Adrenal gland (tissue), 12 donors: ENCODE measurements around the gene CCDC136. TPM values are rescaled to one million over a fixed set of nuclear protein-coding genes. Genes with fewer than 3 reads are reported as not detected.

ENCODE experiments used
- DNase-seq, 7 donors: peaks; one replicate each; pipeline ENCODE4 v3.0.0-alpha.2; 2019 to 2020
- H3K27ac ChIP-seq, 5 donors: fragments of 200-600 bp; sonication (generic) in 4 of 5; 1 replicate in 3 of 5; 2 replicates in 2 of 5; pipeline versions ENCODE4 v1.5.1 to v1.8.0; 2016 to 2020; ENCODE audit warnings: mild to moderate bottlenecking in 1 of 5
- H3K27me3 ChIP-seq: fragments of 200-600 bp; 2 replicates; pipeline ENCODE4 v1.8.0; 2021
- H3K36me3 ChIP-seq, 2 donors: fragments of 200-600 bp; replicated peaks in 1 of 2; 1 replicate in 1 of 2; 2 replicates in 1 of 2; pipeline versions ENCODE4 v1.5.1 to v1.8.0; 2018 to 2022
- H3K4me1 ChIP-seq, 2 donors: fragments of 200-600 bp; replicated peaks in 1 of 2; 1 replicate in 1 of 2; 2 replicates in 1 of 2; pipeline versions ENCODE4 v1.5.1 to v1.8.0; 2018 to 2021
- H3K4me3 ChIP-seq, 4 donors: fragments of 200-600 bp; sonication (generic) in 3 of 4; one replicate each; pipeline ENCODE4 v1.5.1; 2016 to 2018
- H3K9me3 ChIP-seq, 3 donors: fragments of 200-600 bp; sonication (generic) in 1 of 3; replicated peaks in 1 of 3; 1 replicate in 2 of 3; 2 replicates in 1 of 3; pipeline versions ENCODE4 v1.5.1 to v1.8.0; 2016 to 2021
- CTCF ChIP-seq, 6 experiments: fragments of 450-650 bp in 4 of 6; fragments of 200-600 bp in 2 of 6; sonication (generic) in 1 of 6; IDR thresholded peaks; 1 replicate in 5 of 6; 2 replicates in 1 of 6; pipeline versions ENCODE4 v1.5.1 to v1.8.0; 2016 to 2021; ENCODE audit warnings: antibody characterized with exemption in 6 of 6, mild to moderate bottlenecking in 2 of 6, moderate library complexity in 1 of 6
- POLR2A ChIP-seq, 2 donors: fragments of 450-650 bp; IDR thresholded peaks; one replicate each; pipeline ENCODE4 v1.6.1; 2017; ENCODE audit warnings: antibody characterized with exemption in 2 of 2, mild to moderate bottlenecking in 2 of 2, moderate library complexity in 1 of 2
- WGBS, 4 donors: extraction: QIAGEN DNeasy Blood & Tissue Kit in 2 of 4; methylation state at CpG; one replicate each; pipeline versions ENCODE4 v1.1.5 to v1.1.7; 2013 to 2017; 5-methylcytosine and 5-hydroxymethylcytosine counted together
- intact Hi-C, 2 donors: fragments of 100-400 bp; cut with DNase I; formaldehyde crosslinking; loops; one replicate each; pipeline versions ENCODE4 v1.14.1 to v1.15.0; 2022 to 2023
- polyA plus RNA-seq, 3 donors: library from polyadenylated mRNA; stranded (reverse); fragments of 200-250 nt in 2 of 3; fragments of 350-450 nt in 1 of 3; fragmentation: Illumina TruSeq in 1 of 3; extraction: RNeasy Lipid Tissue Mini Kit (QIAGEN cat#74804) in 1 of 3; gene quantifications; one replicate each; pipeline ENCODE4 v1.2.3, GENCODE V29; 2013 to 2014
- total RNA-seq, 9 donors: library from RNA; depleted of rRNA in 4 of 9; stranded (reverse); fragments of >200 nt in 4 of 9; fragments of 120-200 nt in 1 of 9; fragmentation: NEBNext Ultra II Directional in 1 of 9; extraction: Animal tissue kit (Norgen Biotek cat#: 25700) in 1 of 9; gene quantifications; one replicate each; pipeline versions ENCODE4 v1.1.0 to v1.2.4, GENCODE V29; 2013 to 2023
- donor health status: healthy with polysubstance abuse.
- donor health status: Bipolar disorder and iron deficiency.
- donor health status: DM: yes; HTN: yes; CAD: no.
- donor health status: DM: no; HTN: no; CAD: no.
- donor health status: DM: no; HTN: no; CAD: no.
- donor health status: DM: yes; HTN: yes; CAD: no.

The CCDC136 gene
- total and polyA plus RNA-seq, 12 donors, result 0.35 to 10.9 (median 4.0) TPM

DNA sequence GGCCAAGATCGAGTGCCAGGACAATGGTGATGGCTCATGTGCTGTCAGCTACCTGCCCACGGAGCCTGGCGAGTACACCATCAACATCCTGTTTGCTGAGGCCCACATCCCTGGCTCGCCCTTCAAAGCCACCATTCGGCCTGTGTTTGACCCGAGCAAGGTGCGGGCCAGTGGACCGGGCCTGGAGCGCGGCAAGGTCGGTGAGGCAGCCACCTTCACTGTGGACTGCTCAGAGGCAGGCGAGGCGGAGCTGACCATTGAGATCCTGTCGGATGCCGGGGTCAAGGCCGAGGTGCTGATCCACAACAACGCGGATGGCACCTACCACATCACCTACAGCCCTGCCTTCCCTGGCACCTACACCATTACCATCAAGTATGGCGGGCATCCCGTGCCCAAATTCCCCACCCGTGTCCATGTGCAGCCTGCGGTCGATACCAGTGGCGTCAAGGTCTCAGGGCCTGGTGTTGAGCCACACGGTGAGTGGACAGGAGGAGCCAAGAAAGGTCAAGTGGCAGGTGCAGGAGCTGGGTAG, 53.1 kb downstream of the CCDC136 start:
- Histone ChIP-seq H3K27ac (no peak overlapping the region), H3K4me3 (no peak overlapping the region), H3K4me1 (no peaks in the 10 kb centered on the region), H3K9me3 (no peaks in the 10 kb centered on the region), H3K36me3 (no peaks in the 10 kb centered on the region), H3K27me3 (no peaks in the 10 kb centered on the region)
- intact Hi-C loops, result no loop called here
- DNase-seq, result no peak
- TF ChIP-seq POLR2A (IDR thresholded peaks at IDR 0.05) (no peak), CTCF (IDR thresholded peaks at IDR 0.05) (no peak)
- 89 to 95% (median 94%) methylated on average over 15 to 25 of the region's 25 CpGs for WGBS, 4 donors

DNA sequence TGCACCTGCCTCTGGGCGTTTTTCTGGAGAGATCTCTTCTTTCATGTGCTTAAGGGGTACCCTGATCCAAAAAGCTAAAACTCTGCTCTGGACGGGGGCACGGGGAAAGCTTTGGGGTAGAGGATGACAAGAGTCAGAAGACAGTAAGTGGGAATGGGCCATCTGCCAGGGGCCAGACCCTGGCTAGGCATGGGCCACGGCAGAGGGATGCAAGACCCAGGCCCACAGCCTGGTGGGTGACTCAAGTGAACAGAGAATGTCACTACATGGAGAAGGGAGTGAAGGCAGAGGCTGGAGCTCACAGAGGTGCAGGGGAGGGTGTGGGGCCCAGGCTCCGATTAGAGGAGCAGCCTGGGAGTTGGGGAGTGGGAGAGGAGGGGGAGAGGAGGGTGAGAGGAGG, 53.7 kb downstream of the CCDC136 start:
- DNase-seq, result no peak
- Histone ChIP-seq H3K4me1 (no peaks in the 10 kb centered on the region), H3K4me3 (no peak overlapping the region), H3K9me3 (no peaks in the 10 kb centered on the region), H3K27ac (no peak overlapping the region), H3K27me3 (no peaks in the 10 kb centered on the region), H3K36me3 (no peaks in the 10 kb centered on the region)
- TF ChIP-seq CTCF (IDR thresholded peaks at IDR 0.05), result no peak
- TF ChIP-seq POLR2A (IDR thresholded peaks at IDR 0.05), result no peak
- 78 to 89% (median 80%) methylated on average over 5 of the region's 5 CpGs for WGBS, 4 donors
- intact Hi-C loops, result no loop called here

DNA sequence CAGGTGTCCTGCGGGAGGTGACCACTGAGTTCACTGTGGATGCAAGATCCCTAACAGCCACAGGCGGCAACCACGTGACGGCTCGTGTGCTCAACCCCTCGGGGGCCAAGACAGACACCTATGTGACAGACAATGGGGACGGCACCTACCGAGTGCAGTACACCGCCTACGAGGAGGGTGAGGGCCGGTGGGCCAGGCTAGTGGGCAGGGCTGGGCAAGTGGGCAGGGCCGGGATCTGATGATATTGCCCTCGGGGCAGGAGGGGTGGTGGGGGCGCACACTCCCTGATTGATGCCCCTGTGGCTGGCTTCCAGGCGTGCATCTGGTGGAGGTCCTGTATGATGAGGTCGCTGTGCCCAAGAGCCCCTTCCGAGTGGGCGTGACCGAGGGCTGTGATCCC, 54.2 kb downstream of the CCDC136 start:
- intact Hi-C loops, result no loop called here
- H3K9me3 ChIP-seq, result no peaks in the 10 kb centered on the region
- H3K4me1 ChIP-seq, result no peaks in the 10 kb centered on the region
- no peak overlapping the region for H3K27ac ChIP-seq
- H3K4me3 ChIP-seq, result no peak overlapping the region
- no peak for DNase-seq
- H3K36me3 ChIP-seq, result no peaks in the 10 kb centered on the region
- TF ChIP-seq CTCF (IDR thresholded peaks at IDR 0.05) (no peak), POLR2A (IDR thresholded peaks at IDR 0.05) (no peak)
- no peaks in the 10 kb centered on the region for H3K27me3 ChIP-seq
- WGBS, 4 donors, result 86 to 90% (median 88%) methylated on average over 11 to 19 of the region's 19 CpGs

DNA sequence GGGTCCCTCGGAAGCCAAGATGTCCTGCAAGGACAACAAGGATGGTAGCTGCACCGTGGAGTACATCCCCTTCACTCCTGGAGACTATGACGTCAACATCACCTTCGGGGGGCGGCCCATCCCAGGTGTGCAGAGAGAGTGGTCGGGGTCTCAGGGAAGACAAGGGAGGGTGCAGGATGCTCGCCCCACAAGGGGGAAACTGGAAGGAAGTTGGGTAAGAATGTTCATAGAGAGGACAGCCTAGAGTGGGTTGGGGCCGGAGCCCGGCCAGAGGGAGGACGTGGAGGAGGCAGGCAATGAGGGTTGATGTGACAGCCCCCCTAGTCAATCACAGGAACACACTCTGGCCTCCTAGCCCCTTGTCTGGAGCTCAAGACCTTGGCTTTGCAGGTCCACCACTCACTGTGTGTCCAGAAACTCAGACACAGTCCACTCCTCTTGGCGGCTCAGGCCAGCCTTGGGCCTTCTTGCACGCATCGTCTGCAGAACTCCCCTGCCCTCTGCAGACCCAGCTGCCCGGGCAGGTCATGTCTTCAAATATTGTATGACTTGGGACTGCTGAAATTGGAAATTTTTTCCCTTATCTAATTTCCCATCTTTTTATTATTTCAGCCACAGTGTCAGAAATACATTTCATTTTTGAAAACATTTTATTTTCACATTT, 55.1 kb downstream of the CCDC136 start:
- TF ChIP-seq CTCF (IDR thresholded peaks at IDR 0.05), result no peak
- TF ChIP-seq POLR2A (IDR thresholded peaks at IDR 0.05), result no peak
- H3K36me3 ChIP-seq, result no peaks in the 10 kb centered on the region
- H3K4me3 ChIP-seq, result no peak overlapping the region
- H3K27me3 ChIP-seq, result no peaks in the 10 kb centered on the region
- no peak for DNase-seq
- H3K27ac ChIP-seq, result no peak overlapping the region
- 85 to 93% (median 91%) methylated on average over 14 of the region's 14 CpGs for WGBS, 4 donors
- intact Hi-C loops, result no loop called here
- H3K9me3 ChIP-seq, result no peaks in the 10 kb centered on the region
- H3K4me1 ChIP-seq, result no peaks in the 10 kb centered on the region
